Measurements from ENCODE around the gene TREML1. TPM values are rescaled to one million over a fixed set of nuclear protein-coding genes. Genes with fewer than 3 reads are reported as not detected.
"Not testable (repeated sequence)": the region's sequence is repeated elsewhere in the genome, so short reads cannot be mapped to it uniquely, and the experiment has no call there.

Gene TREML1
- total RNA-seq, 1 donor: not detected

- Histone ChIP-seq H3K27me3 (ENCODE audit: insufficient read depth, low read length) (peaks cover 4% of the 10 kb centered on the region), H3K27ac (ENCODE audit: low read depth, low read length) (no peak overlapping the region), H3K4me2 (ENCODE audit: insufficient read depth, low read length) (no peak overlapping the region), H3K4me3 (ENCODE audit: insufficient read depth, low read length) (no peak overlapping the region), H3K36me3 (ENCODE audit: insufficient read depth, low read length) (no peaks in the 10 kb centered on the region), H2AFZ (ENCODE audit: low read length) (no peak overlapping the region), H4K20me1 (ENCODE audit: insufficient read depth, low read length) (no peaks in the 10 kb centered on the region), H3K79me2 (ENCODE audit: insufficient read depth, low read length) (no peaks in the 10 kb centered on the region), H3K9me3 (ENCODE audit: low read depth, low read length) (no peaks in the 10 kb centered on the region), H3K4me1 (ENCODE audit: insufficient read depth, low read length) (no peaks in the 10 kb centered on the region)
- TF ChIP-seq CTCF (IDR thresholded peaks at IDR 0.05; ENCODE audit: extremely low read depth, low read depth, low read length): no peak
- no peak for DNase-seq (ENCODE audit: insufficient read length, low spot score, missing footprints)
Measured at GRCh38 chr6:41193171-41193734, 39.1 kb upstream of the TREML1 start.

GRCh38 chr6:41191569-41191968 lies 37.4 kb upstream of the TREML1 start:
- peak; percentile 51 for TF ChIP-seq CTCF (IDR thresholded peaks at IDR 0.05; ENCODE audit: extremely low read depth, low read depth, low read length)
- Histone ChIP-seq H3K79me2 (ENCODE audit: insufficient read depth, low read length) (no peaks in the 10 kb centered on the region), H4K20me1 (ENCODE audit: insufficient read depth, low read length) (no peaks in the 10 kb centered on the region), H3K9me3 (ENCODE audit: low read depth, low read length) (no peaks in the 10 kb centered on the region), H3K4me2 (ENCODE audit: insufficient read depth, low read length) (no peak overlapping the region), H3K27me3 (ENCODE audit: insufficient read depth, low read length) (peaks cover 4% of the 10 kb centered on the region), H3K4me3 (ENCODE audit: insufficient read depth, low read length) (no peak overlapping the region), H3K27ac (ENCODE audit: low read depth, low read length) (no peak overlapping the region), H2AFZ (ENCODE audit: low read length) (no peak overlapping the region), H3K36me3 (ENCODE audit: insufficient read depth, low read length) (no peaks in the 10 kb centered on the region), H3K4me1 (ENCODE audit: insufficient read depth, low read length) (no peaks in the 10 kb centered on the region)
- no peak for DNase-seq (ENCODE audit: insufficient read length, low spot score, missing footprints)

- Histone ChIP-seq H3K36me3 (ENCODE audit: insufficient read depth, low read length) (no peaks in the 10 kb centered on the region), H3K79me2 (ENCODE audit: insufficient read depth, low read length) (no peaks in the 10 kb centered on the region), H3K4me3 (ENCODE audit: insufficient read depth, low read length) (no peak overlapping the region), H3K27ac (ENCODE audit: low read depth, low read length) (no peak overlapping the region), H3K4me2 (ENCODE audit: insufficient read depth, low read length) (no peak overlapping the region), H4K20me1 (ENCODE audit: insufficient read depth, low read length) (no peaks in the 10 kb centered on the region), H3K9me3 (ENCODE audit: low read depth, low read length) (no peaks in the 10 kb centered on the region), H2AFZ (ENCODE audit: low read length) (no peak overlapping the region), H3K4me1 (ENCODE audit: insufficient read depth, low read length) (no peaks in the 10 kb centered on the region), H3K27me3 (ENCODE audit: insufficient read depth, low read length) (peaks cover under 1% of the 10 kb centered on the region)
- TF ChIP-seq CTCF (IDR thresholded peaks at IDR 0.05; ENCODE audit: extremely low read depth, low read depth, low read length): no peak
- no peak for DNase-seq (ENCODE audit: insufficient read length, low spot score, missing footprints)
Measured at GRCh38 chr6:41190791-41191190, 36.6 kb upstream of the TREML1 start.

GRCh38 chr6:41189967-41190366 lies 35.8 kb upstream of the TREML1 start:
- H3K27me3 ChIP-seq (ENCODE audit: insufficient read depth, low read length): no peaks in the 10 kb centered on the region
- no peak for TF ChIP-seq CTCF (IDR thresholded peaks at IDR 0.05; ENCODE audit: extremely low read depth, low read depth, low read length)

DNA sequence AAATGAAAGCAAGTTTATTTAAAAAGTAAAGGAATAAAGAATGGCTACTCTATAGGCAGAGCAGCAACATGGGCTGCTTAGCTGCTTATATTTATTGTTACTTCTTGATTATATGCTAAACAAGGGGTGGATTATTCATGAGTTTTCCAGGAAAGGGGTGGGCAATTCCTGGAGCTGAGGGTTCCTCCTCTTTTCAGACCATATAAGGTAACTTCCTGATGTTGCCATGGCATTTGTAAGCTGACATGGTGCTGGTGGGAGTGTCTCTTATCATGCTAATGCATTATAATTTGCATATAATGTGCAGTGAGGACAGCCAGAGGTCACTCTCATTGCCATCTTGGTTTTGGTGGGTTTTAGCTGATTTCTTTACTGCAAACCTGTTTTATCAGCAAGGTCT lies 34.9 kb upstream of the TREML1 start:
- H3K4me1 ChIP-seq (ENCODE audit: insufficient read depth, low read length); H3K27ac ChIP-seq (ENCODE audit: low read depth, low read length); H3K79me2 ChIP-seq (ENCODE audit: insufficient read depth, low read length); H4K20me1 ChIP-seq (ENCODE audit: insufficient read depth, low read length); H3K36me3 ChIP-seq (ENCODE audit: insufficient read depth, low read length); H3K4me3 ChIP-seq (ENCODE audit: insufficient read depth, low read length); H3K9me3 ChIP-seq (ENCODE audit: low read depth, low read length); H3K27me3 ChIP-seq (ENCODE audit: insufficient read depth, low read length); H3K4me2 ChIP-seq (ENCODE audit: insufficient read depth, low read length); DNase-seq (ENCODE audit: insufficient read length, low spot score, missing footprints); H2AFZ ChIP-seq (ENCODE audit: low read length): not testable (repeated sequence)

More at GRCh38 chr6:41189967-41190366, 35.8 kb upstream of the TREML1 start:
- DNase-seq (ENCODE audit: insufficient read length, low spot score, missing footprints): no peak
- H3K4me2 ChIP-seq (ENCODE audit: insufficient read depth, low read length): no peak overlapping the region
- no peak overlapping the region for H3K4me3 ChIP-seq (ENCODE audit: insufficient read depth, low read length)
- no peaks in the 10 kb centered on the region for H3K79me2 ChIP-seq (ENCODE audit: insufficient read depth, low read length)
- no peak overlapping the region for H2AFZ ChIP-seq (ENCODE audit: low read length)
- H4K20me1 ChIP-seq (ENCODE audit: insufficient read depth, low read length): no peaks in the 10 kb centered on the region
- no peaks in the 10 kb centered on the region for H3K9me3 ChIP-seq (ENCODE audit: low read depth, low read length)
- H3K4me1 ChIP-seq (ENCODE audit: insufficient read depth, low read length): no peaks in the 10 kb centered on the region
- no peak overlapping the region for H3K27ac ChIP-seq (ENCODE audit: low read depth, low read length)
- H3K36me3 ChIP-seq (ENCODE audit: insufficient read depth, low read length): no peaks in the 10 kb centered on the region

All from osteoblast (primary cell).